ENCODE data around the gene BCL2L14.

The BCL2L14 gene, protein sequence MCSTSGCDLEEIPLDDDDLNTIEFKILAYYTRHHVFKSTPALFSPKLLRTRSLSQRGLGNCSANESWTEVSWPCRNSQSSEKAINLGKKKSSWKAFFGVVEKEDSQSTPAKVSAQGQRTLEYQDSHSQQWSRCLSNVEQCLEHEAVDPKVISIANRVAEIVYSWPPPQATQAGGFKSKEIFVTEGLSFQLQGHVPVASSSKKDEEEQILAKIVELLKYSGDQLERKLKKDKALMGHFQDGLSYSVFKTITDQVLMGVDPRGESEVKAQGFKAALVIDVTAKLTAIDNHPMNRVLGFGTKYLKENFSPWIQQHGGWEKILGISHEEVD

DNA sequence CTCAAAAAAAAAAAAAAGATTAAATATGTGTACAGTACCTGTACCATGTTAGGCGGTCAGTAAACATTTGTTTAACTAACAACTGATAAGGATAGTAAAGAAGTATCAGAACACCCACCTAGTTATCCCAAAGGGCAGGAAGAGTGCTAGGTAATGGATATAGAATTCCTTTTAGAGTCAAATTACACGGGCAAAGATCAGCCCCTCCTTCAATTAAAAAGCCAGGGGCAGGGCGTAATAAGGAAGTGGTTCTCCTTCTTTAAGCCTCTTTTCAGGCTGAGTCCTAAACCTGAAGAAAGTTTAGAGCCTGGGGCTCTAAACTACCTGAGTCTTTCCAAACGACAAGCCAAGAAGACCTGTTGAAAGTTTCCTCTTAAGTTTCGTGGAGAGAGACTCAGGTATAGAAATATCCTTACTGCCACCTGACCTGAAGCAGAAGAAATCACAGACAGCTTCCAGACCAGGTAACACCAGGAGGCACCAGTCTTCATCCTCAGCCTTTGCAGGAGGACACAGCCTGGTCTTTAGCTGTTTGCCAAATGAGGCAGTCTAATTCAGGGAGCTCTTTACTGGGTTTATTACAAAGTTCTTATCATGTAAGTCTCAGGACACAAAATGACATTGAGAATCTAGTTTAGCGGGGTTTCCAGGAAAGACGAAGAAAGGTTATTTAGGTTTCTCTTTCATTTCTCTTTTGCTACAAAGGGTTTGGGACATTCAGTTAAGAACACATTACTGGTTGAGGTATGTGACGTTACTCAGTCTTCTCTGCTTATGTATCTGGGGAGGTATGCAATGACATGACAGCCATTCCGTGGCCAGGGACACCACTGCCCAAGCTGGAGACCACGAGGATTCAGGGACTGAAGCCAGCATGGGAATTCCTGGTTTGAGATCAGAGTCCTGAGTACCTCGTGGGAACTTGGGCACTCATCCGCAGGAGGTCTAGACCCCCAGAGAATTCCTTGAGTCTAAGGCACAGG is at the start of gene BCL2L14:
Gene BCL2L14 (plus strand): TSS at position 266 of the 983 bp plus-strand sequence. CDS start 8,367 bp downstream, outside the sequence.
- DNase-seq (ENCODE audit: low read depth), result no peak

DNA sequence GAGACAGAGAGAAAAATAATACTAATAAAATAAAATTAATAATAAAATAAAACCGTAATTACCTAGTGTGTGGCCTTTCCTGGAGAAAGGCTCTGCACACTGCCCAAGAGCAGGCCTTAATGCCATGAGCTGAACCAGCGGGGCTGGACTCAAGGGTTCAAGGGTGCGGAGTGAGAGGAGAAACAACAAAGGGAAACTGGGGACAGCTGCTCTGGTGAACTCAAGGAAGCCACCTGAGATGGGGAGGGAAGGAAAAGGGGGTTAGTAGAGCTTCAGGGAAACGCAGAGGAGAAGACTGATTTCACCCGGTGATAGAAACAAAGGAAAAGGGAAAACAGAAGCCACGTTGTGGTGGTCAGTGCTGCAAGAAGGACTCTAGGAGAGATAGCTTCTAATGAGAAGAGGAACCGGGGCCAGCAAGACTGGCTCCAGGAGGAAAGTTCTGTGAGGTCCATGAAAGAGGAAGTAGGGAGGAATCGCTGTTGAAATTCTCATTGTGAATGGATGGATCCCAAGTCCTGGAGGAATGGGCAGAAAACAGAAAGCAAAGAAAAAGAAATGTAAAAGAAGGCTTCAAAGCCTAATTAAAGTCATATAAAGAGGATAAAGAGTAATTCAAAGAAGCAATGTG is 48.3 kb upstream of the BCL2L14 start:
- DNase-seq (ENCODE audit: low read depth), result no peak

DNA sequence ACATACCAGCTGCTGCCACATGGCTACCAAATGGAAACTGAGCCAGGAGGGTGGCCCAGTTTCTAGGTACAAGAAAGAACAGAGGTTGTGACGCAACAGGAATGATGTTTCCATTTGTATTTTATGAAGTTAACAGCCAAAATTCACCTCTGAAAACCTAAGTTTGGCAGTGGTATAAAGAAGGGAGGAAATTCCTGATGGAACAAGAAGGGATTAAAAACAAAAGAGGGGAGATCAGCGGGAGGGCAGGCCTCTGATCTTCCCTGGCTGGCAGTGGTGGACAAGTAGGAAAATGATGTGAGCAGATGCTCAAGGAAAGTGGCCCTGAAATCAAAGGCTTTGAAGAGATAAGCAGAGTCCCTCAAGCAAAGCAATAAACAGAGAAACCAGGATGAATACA is 47.3 kb upstream of the BCL2L14 start:
- no peak for DNase-seq (ENCODE audit: low read depth)

DNA sequence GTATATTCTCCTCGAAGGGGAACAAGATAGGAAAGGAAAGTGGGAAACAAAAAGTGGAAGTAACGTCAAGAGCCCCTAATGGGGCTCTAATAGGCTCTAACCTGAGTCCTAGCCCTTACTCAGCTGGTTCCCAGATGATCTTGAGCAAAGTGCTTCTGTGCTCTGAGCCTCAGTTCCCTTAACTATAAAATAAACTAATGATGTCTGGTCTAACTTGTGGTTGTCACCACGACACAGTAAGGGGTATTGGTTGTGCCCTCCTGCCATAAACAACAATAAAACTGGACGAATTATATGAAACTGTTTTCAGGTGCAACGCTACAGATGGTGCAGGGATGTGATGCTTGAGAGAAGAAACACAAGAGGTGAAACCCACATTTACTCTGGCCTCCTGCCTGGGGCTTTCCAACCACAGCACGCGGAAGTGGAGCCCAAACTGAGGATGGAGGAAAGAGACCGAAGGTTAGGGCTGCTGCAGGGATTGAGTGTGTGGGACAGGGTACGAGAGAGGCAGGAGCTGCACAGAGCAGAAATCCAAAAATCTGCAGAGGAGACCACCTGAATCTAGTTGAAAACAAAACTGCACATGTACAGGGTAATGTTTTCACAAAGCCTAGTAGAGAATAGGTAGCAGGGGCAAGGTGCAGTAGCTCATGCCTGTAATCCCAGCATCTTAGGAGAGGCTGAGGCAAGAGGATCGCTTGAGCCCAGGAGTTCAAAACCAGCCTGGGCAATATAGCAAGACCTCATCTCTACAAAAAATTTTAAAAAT is 45.6 kb upstream of the BCL2L14 start:
- DNase-seq (ENCODE audit: low read depth), result no peak

DNA sequence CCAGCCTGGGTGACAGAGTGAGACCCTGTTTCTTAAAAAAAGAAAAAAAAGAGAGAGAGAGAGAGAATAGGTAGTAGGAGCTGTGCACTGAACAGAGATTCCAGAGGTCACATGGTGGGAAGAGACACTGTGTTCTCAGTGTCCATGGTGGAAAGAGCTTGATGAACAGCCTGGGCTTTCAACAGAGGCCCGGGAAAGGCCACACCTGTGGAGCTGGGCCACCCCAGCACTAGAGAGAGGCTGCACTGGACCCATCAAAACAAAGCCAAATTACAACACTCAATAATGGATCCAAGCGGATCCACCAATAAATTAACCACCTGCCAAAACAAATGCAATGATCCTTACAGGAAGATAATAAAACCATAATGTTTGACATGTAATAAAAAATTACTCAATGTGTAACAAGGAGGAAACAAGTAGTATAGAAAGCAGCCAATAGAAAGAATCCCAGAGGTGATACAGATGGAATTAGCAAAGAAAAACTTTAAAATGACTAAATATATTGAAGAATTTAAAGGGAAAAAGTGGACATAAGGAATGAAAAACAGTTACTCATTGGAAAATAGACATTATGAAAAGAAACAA is 44.8 kb upstream of the BCL2L14 start:
- no peak for DNase-seq (ENCODE audit: low read depth)

DNA sequence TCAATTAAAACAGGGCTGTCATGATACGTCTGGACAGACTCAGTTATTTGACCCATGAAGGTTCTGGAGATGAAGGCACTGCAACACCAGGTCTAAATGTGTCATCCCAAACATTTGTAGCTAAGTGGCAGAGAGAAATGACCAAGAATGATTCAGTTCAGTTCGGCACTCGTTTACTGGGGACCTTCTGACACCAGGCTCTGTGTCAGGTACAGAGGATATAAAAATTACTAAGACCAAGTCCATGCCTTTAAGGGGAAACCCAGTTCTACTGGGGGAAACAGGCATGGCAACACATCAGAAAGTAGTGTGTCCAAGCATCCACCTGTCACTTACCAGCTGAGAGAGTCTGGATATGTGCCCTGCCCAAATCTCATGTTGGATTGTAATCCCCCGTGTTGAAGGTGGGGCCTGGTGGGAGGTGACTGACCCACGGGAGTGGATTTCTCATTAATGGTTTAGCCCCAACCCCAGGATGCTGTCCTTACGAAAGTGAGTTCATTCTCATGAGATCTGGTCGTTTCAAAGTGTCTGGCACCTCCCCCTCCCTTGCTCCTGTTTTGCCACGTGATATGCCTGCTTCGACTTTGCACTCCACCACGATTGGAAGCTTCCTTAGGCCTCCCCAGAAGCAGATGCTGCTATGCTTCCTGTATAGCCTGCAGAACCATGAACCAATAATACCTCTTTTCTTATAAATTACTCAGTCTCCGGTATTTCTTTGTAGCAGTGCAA is 41.9 kb upstream of the BCL2L14 start:
- no peak for DNase-seq (ENCODE audit: low read depth)

DNA sequence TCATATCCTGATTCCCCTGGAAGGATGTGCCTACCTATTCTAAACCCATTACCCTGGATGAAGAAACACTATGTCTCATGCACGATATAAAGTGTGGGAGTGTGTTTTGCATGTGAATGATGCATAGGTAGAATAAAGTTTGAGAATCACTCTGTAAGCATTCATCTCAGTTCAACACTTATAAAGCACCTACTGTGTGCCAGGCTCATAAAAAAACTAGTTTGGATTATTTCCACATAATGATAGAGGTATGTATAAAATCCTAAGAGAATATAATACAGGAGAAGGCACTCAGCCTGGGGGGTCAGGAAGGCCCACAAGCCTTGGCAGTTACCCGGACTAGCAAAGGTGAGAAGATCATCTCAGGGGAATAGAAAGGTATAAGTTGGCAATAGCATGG is 41.1 kb upstream of the BCL2L14 start:
- DNase-seq (ENCODE audit: low read depth), result no peak

DNA sequence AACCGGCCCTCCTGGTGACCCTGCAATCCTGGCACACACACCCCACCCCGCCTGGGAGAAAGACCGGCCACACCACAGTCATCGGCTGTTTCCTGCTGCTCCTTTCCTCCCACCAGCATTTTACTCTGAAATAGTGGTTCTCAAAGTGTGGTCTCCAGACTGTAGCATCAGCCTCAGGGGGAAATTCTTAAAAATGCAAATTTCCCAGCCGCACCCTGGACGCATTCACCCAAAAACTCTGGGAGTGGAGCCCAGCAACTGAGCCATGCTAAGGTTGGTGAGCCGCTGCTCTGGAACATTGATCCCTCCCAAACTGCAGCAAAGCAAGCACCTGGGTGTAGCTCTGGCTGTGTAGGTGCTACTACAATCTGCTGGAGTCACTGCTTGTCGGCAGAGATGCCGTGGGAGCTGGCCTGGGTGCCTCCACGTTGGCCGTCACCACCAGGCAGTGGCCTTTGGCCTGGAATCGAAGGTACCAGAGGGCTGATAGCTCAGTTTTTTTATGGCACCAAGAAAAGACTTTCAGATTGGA is 38.4 kb upstream of the BCL2L14 start:
- no peak for DNase-seq (ENCODE audit: low read depth)

DNA sequence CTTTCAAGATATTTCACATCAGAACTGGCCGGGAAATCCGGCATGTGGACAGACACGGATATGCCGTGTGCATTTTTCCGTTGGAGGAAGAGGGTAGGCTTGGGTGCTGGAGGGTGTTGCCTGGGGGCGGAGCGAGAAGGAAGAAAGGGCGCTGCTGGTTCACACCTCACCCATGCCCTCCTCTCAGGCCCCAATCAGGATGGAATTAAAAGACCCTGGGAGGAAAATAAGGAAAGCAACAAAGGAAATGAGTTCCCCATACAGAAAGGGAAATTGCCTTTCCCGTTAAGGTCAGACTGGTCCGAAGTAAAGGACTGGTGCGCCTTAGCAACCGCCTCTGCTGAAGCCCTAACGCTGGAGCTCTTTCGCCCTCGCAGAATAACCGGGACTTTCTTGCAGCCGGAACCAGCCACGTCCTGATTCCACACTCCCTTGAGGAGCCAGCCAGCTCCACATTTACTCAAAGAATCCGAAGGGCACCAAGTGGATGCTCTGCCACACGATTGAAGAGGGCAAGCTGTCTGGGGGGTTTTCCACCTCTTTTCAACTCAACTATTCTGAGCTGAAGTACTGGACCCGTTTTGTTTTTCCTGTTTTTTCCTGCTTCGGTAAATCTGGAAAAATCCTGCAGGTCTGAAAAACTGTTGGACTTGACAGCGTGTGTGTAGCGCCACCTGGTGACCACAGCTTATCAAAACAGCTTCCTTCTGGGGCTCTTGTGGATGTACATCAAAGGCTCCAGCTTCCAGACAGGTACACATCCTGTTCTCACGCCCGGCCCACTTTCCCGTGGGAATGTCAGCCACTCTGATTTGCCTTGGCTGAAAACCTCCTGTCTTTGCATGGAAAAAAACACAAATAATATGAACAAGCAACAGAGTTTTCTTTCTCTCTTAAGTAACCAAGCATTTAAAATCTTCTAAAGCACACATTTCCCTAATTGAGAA is 37.6 kb upstream of the BCL2L14 start:
- peak; percentile 22 for DNase-seq (ENCODE audit: low read depth)

DNA sequence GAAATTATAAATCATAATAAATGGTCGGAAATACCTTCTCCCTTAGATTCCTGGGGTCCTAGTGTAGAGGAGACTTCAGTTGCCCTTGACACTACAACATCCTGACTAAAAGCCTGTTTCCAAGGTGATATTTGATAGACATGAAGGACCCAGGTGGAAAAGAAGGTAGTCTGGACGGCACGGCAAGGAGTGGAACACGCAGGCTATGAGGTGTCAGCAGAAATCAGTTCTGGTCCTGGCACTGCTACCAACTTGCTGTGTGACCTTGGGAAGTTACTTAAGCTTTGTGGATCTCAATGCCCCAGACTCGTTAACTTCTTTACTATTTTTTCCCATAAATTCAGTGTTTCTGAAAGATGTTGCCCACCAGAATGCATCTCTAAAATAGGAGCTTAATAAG is 36.9 kb upstream of the BCL2L14 start:
- no peak for DNase-seq (ENCODE audit: low read depth)

DNA sequence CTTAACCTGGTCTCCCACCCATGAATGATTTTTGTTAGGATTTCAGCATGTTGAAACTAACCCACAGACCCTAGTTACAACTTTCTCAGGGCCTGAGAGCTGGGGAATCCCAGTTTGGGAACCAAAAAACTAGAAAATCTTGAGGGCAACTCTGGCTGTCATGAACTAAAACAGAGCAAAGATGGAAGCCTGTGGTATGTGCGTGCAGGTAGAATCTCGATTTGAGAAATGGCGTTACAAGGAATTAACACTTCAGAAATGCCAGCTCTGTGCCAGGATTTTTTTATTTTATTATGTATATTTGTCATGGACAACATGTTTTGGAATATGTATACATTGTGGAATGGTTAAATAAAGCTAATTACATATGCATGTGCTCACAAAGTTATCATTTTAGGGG is 36.4 kb upstream of the BCL2L14 start:
- no peak for DNase-seq (ENCODE audit: low read depth)

DNA sequence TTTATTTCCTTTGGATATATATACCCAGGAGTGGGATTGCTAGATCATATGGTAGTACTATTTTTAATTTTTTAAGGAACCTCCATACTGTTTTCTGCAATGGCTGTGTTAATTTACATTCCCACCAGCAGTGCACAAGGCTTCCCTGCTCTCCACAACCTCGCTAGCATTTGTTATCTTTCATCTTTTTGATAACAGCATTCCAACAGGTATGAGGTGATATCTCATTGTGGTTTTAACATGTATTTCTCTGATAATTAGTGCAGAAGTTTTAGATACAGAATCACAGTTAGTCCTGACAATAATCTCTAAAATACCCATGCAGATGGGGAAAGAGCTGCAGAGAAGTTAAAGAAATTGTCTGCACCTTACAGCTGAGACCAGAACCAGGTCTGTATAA is 35.5 kb upstream of the BCL2L14 start:
- DNase-seq (ENCODE audit: low read depth), result no peak

DNA sequence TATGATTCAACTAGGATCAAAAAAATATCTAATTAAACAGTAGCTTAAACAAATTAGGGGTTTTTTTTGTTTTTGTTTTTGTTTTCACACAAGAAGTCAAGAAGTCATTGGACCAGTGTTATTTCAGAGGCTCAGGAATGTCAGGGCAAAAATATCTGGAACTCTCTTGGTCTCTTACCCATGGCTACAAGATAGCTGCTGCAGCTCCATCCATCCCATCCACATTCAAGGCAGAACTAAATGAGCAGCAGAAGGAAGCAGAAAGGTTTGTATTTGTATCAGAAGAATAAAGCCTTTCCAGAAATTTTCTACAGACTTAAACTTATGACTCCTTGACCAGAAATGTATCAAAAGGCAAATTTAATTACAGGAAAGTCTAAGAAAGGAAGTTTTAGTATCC is 33.8 kb upstream of the BCL2L14 start:
- DNase-seq (ENCODE audit: low read depth), result no peak

DNA sequence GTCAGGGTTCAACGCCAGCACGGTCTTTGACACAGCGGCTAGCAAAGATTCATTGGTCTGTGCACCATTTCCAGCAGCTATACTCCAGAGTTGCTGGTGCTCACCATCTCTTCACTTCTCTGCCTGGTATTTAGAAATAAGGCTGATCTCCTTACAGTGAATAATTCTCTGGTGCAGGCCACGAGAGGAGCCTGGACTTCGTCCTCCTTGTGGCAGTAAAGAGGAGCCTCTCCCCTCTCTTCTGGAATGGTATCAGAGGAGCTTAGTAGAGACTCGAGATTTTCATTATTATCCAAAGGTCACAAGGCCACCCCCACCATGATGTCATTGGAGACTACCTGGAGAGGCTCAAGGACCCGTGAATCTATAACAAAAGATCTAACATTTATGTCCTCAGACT is 30.8 kb upstream of the BCL2L14 start:
- no peak for DNase-seq (ENCODE audit: low read depth)

DNA sequence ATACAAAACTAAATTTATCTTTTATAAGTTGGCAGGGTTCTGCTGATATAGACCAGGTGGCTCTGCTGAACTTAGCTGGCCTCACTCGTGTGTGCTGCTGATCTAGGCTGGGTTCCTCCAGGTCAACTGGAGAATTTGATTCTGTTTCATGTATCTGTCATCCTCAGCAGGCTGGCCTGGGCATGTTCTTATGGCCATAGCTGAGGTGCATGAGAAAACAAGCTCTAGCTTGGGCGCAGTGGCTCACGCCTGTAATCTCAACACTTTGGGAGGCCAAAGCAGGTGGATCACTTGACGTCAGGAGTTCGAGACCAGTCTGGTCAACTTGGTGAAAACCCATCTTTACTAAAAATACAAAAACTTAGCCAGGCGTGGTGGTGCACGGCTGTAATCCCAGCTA is 24.3 kb upstream of the BCL2L14 start:
- DNase-seq (ENCODE audit: low read depth), result no peak

DNA sequence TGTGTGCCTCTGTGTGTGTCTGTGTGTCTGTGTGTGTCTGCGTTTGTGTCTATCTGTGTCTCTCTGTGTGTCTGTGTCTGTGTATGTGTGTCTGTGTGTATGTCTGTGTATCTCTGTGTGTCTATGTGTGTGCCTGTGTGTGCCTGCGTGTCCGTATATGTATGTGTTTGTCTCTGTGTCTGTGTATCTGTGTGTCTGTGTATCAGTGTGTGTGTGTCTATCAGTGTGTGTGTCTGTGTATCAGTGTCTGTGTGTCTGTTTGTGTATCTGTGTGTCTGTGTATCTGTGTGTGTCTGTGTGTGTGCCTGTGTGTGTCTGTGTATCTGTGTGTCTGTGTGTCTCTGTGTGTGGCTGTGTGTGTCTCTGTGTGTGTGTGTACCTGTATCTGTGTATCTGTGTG is 23.1 kb upstream of the BCL2L14 start:
- DNase-seq (ENCODE audit: low read depth), result no peak

DNA sequence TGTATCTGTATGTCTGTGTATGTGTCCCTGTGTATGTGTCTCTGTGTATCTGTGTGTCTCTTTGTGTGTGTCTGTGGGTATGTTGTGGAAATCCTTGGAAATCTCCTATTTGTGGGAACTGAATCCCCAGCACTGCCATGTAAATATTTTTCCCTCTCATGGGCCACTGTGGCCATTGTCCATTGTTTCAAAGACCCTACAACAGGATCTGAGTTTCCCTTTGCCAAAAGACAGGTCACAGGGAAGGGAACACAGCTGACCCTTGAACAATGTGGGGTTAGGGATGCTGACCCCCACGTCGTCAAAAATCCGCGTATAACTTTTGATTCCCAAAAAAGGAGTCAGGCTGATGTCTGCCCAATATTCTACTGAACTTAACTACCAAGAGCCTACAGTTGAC is 22.5 kb upstream of the BCL2L14 start:
- no peak for DNase-seq (ENCODE audit: low read depth)

DNA sequence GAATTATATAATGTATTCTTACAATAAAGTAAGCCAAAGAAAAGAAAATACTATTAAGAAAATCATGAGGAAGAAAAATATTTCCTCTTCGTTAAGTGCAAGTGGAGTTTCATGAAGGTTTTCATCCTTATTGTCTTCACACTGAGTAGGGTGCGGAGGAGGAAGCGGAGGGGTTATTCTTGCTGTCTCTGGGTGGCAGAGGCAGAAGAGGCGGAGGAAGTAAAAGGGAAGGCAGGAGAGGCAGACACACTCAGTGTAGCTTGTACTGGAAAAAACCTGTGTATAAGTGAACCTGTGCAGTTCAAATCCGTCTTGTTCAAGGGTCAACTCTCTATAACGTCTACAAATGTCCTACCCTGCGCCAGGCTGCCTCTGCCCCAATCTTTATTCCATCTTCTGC is 22.0 kb upstream of the BCL2L14 start:
- DNase-seq (ENCODE audit: low read depth), result no peak

DNA sequence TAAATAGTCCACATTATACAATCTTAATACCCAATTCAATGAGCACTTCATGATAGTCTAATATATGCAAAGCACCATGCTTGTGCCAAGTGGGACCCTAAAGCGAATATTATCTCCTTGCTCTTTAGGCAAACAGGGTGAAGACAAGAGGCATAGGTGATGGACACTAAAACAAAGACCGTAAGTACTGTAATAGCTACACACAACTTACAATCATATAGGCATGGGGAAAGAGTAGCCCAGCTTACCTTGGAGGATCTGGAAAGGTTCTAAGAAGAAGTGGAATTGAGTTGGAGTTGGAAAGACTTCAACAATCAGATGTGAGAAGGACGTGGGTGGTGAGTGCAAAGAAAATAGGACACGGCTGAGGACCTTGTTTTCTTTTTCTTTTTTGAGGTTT is 19.1 kb upstream of the BCL2L14 start:
- DNase-seq (ENCODE audit: low read depth), result no peak
